K562 (cell line): ENCODE measurements around the gene ETV3. TPM values are rescaled to one million over a fixed set of nuclear protein-coding genes. Genes with fewer than 3 reads are reported as not detected.
A peak's percentile ranks its signal among the peaks of the same experiment; 100 is the strongest.

Experiments
- CBX2 ChIP-seq: fragments of 200-600 bp; sonication (generic); IDR thresholded peaks from one replicate; pipeline ENCODE4 v1.6.1; 2012; ENCODE audit warnings: mild to moderate bottlenecking, low read length, inconsistent platforms; ENCODE audit not compliant: insufficient read depth, poor library complexity, severe bottlenecking
- HCFC1 ChIP-seq: IDR thresholded peaks from 2 replicates; pipeline ENCODE4 v1.6.1; 2012; ENCODE audit warnings: low read depth, low read length, improper control_type of control experiment
- HNRNPLL ChIP-seq: fragments of 200-400 bp; formaldehyde crosslinking; IDR thresholded peaks from 2 replicates; pipeline ENCODE4 v1.6.1; 2017; ENCODE audit warnings: low read length, low read depth, mild to moderate bottlenecking; ENCODE audit not compliant: poor library complexity, severe bottlenecking
- KHSRP ChIP-seq: fragments of 450-650 bp; IDR thresholded peaks from 2 replicates; pipeline ENCODE4 v1.6.1; 2017
- MAFK ChIP-seq: IDR thresholded peaks from 2 replicates; pipeline ENCODE4 v1.6.1; 2011; ENCODE audit warnings: low read length, improper control_type of control experiment
- NCOA2 ChIP-seq, 2 experiments: fragments of 450-650 bp; IDR thresholded peaks; 2 replicates each; pipeline ENCODE4 v1.6.1; 2018; ENCODE audit warnings: mild to moderate bottlenecking in 2 of 2, moderate library complexity in 1 of 2; ENCODE audit not compliant: partially characterized antibody in 2 of 2
- RAD21 ChIP-seq, 2 experiments: fragments of 250-450 bp in 1 of 2; fragments of 450-650 bp in 1 of 2; sonication (Bioruptor Pico) in 1 of 2; formaldehyde crosslinking in 1 of 2; IDR thresholded peaks in 1 of 2; conservative IDR thresholded peaks in 1 of 2; 2 replicates each; pipeline versions ENCODE4 v1.4.0 to v1.8.0; 2020 to 2022; ENCODE audit warnings: mild to moderate bottlenecking in 2 of 2, moderate library complexity in 1 of 2
- RBM34 ChIP-seq: fragments of 200-400 bp; formaldehyde crosslinking; IDR thresholded peaks from 2 replicates; pipeline ENCODE4 v1.6.1; 2018; ENCODE audit warnings: low read length, borderline replicate concordance; ENCODE audit not compliant: insufficient read depth
- SMAD1 ChIP-seq: fragments of 150-350 bp; IDR thresholded peaks from 2 replicates; pipeline ENCODE4 v1.6.1; 2014; ENCODE audit warnings: low read length, low read depth; ENCODE audit not compliant: partially characterized antibody
- TEAD2 ChIP-seq: fragments of 450-650 bp; IDR thresholded peaks from 2 replicates; pipeline ENCODE4 v1.6.1; 2016; ENCODE audit warnings: missing genetic modification characterization, control low read depth, missing compliant biosample characterization
- ZBTB33 ChIP-seq: sonication (generic); formaldehyde crosslinking; IDR thresholded peaks from 2 replicates; pipeline ENCODE4 v1.8.1; 2023; ENCODE audit warnings: mild to moderate bottlenecking, missing genetic modification reagents
- ZNF23 ChIP-seq: fragments of 250-450 bp; sonication (Bioruptor Pico); IDR thresholded peaks from 2 replicates; pipeline ENCODE4 v1.4.0; 2020; ENCODE audit warnings: mild to moderate bottlenecking
- polyA plus RNA-seq, 8 experiments: library from polyadenylated mRNA; depleted of rRNA in 4 of 8; stranded (reverse) in 5 of 8; unstranded in 3 of 8; fragments of >200 nt; fragmentation: Nextera tagmentation in 2 of 8; fragmentation: Illumina TruSeq in 1 of 8; extraction: Ambion mirVana in 2 of 8; extraction: Trizol in 1 of 8; gene quantifications; 2 replicates each; pipeline versions ENCODE4 v1.2.1 to v1.2.3, GENCODE V29; 2011 to 2014; ENCODE audit warnings: inconsistent platforms in 1 of 8, missing spikeins in 1 of 8
- total RNA-seq, 7 experiments: library from RNA; depleted of rRNA in 6 of 7; stranded (reverse); fragments of >200 nt in 6 of 7; fragmentation: Illumina TruSeq in 2 of 7; extraction: Trizol in 2 of 7; gene quantifications; 2 replicates each; pipeline versions ENCODE4 v1.2.1 to v1.2.3, GENCODE V29; 2011 to 2021; ENCODE audit warnings: low replicate concordance in 1 of 7
- TF ChIP-seq, protein P1 (sequence below): sonication (generic); formaldehyde crosslinking; IDR thresholded peaks from 2 replicates; pipeline ENCODE4 v1.8.0; 2023; ENCODE audit warnings: missing genetic modification reagents, mild to moderate bottlenecking, borderline replicate concordance

ETV3 gene
- total and polyA plus RNA-seq, 9 of the 15 experiments (the other 6 are each of a cell fraction or from before 2014, with no cell fraction given), result 3.1 to 16.0 (median 9.0) TPM

GRCh38 chr1:157073944-157074685, 64.1 kb downstream of the ETV3 start (continued):
- no peak for TF ChIP-seq MAFK
- TF ChIP-seq RBM34, result no peak
- peak; percentile 57 for TF ChIP-seq HNRNPLL
- no peak for TF ChIP-seq HCFC1
- TF ChIP-seq NCOA2 (IDR thresholded peaks at IDR 0.05; ENCODE audit: partially characterized antibody in 2 of 2), result no peak
- no peak for TF ChIP-seq CBX2
- TF ChIP-seq KHSRP, result no peak
- TF ChIP-seq, protein P1, sequence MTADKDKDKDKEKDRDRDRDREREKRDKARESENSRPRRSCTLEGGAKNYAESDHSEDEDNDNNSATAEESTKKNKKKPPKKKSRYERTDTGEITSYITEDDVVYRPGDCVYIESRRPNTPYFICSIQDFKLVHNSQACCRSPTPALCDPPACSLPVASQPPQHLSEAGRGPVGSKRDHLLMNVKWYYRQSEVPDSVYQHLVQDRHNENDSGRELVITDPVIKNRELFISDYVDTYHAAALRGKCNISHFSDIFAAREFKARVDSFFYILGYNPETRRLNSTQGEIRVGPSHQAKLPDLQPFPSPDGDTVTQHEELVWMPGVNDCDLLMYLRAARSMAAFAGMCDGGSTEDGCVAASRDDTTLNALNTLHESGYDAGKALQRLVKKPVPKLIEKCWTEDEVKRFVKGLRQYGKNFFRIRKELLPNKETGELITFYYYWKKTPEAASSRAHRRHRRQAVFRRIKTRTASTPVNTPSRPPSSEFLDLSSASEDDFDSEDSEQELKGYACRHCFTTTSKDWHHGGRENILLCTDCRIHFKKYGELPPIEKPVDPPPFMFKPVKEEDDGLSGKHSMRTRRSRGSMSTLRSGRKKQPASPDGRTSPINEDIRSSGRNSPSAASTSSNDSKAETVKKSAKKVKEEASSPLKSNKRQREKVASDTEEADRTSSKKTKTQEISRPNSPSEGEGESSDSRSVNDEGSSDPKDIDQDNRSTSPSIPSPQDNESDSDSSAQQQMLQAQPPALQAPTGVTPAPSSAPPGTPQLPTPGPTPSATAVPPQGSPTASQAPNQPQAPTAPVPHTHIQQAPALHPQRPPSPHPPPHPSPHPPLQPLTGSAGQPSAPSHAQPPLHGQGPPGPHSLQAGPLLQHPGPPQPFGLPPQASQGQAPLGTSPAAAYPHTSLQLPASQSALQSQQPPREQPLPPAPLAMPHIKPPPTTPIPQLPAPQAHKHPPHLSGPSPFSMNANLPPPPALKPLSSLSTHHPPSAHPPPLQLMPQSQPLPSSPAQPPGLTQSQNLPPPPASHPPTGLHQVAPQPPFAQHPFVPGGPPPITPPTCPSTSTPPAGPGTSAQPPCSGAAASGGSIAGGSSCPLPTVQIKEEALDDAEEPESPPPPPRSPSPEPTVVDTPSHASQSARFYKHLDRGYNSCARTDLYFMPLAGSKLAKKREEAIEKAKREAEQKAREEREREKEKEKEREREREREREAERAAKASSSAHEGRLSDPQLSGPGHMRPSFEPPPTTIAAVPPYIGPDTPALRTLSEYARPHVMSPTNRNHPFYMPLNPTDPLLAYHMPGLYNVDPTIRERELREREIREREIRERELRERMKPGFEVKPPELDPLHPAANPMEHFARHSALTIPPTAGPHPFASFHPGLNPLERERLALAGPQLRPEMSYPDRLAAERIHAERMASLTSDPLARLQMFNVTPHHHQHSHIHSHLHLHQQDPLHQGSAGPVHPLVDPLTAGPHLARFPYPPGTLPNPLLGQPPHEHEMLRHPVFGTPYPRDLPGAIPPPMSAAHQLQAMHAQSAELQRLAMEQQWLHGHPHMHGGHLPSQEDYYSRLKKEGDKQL (CRISPR knock-in tag), result no peak
- no peak for TF ChIP-seq ZBTB33 (CRISPR knock-in tag)
- TF ChIP-seq TEAD2 (tag), result no peak
- peak; percentile 55 to 78 for TF ChIP-seq RAD21 (CRISPR knock-in tag; conservative IDR thresholded peaks at IDR 0.05 in 1 of 2, IDR thresholded peaks at IDR 0.05 in 1 of 2)
- TF ChIP-seq SMAD1, result no peak
- TF ChIP-seq ZNF23, result no peak
